Activated T-helper 2 cell treated with anti-CD3 and anti-CD28 coated beads, Interferon-gamma antibody, Interleukin-2, Interleukin-4, amounts not matched to agents 10 μg/mL and 5 μg/mL and 100 μg/mL, durations not matched to agents 14 hours and 24 hours and 36 hours (primary cell): ENCODE data around the gene OR51S1. TPM values are rescaled to one million over a fixed set of nuclear protein-coding genes. Genes with fewer than 3 reads are reported as not detected.

Experiments used
- total RNA-seq: library from RNA; stranded (reverse); gene quantifications from 2 replicates; pipeline ENCODE4 v1.2.3, GENCODE V29; 2022

Gene OR51S1
- total RNA-seq, 1 donor from 2014 or later, result not detected

Other genes starting within 250 kb of the OR51S1 start
- gene TRIM68, start 241.0 kb downstream of the OR51S1 start, total RNA-seq, result 10.0 and 11.0 TPM in 2 replicates
- not detected in 2 replicates for gene OR51D1, start 211.7 kb downstream of the OR51S1 start, total RNA-seq
- not detected in 2 replicates for gene OR51E1, start 205.2 kb downstream of the OR51S1 start, total RNA-seq
- not detected in 2 replicates for gene OR51E2, start 151.4 kb downstream of the OR51S1 start, total RNA-seq
- not detected in 2 replicates for gene MMP26, start 144.4 kb downstream of the OR51S1 start, total RNA-seq
- not detected in 2 replicates for gene OR51F1, start 79.3 kb downstream of the OR51S1 start, total RNA-seq
- gene OR52R1, start 44.8 kb downstream of the OR51S1 start, total RNA-seq, result not detected in 2 replicates
- gene OR51F2, start 27.9 kb downstream of the OR51S1 start, total RNA-seq, result not detected in 2 replicates
- not detected in 2 replicates for gene OR51T1, start 32.7 kb upstream of the OR51S1 start, total RNA-seq
- not detected in 2 replicates for gene OR51A7, start 54.6 kb upstream of the OR51S1 start, total RNA-seq
- not detected in 2 replicates for gene OR51G2, start 70.1 kb upstream of the OR51S1 start, total RNA-seq
- not detected in 2 replicates for gene OR51G1, start 75.1 kb upstream of the OR51S1 start, total RNA-seq
- not detected in 2 replicates for gene OR51A4, start 98.4 kb upstream of the OR51S1 start, total RNA-seq
- gene OR51A2, start 106.5 kb upstream of the OR51S1 start, total RNA-seq, result not detected in 2 replicates
- gene OR51L1, start 145.6 kb upstream of the OR51S1 start, total RNA-seq, result not detected in 2 replicates
- not detected in 2 replicates for gene OR52J3, start 197.3 kb upstream of the OR51S1 start, total RNA-seq
- not detected in 2 replicates for gene OR52E2, start 210.4 kb upstream of the OR51S1 start, total RNA-seq
- gene OR52E1, start 220.4 kb upstream of the OR51S1 start, total RNA-seq, result not detected in 2 replicates